HG03521 (cell line): ENCODE results near the gene PRR23E.

Source experiments
- ATAC-seq: cut with Tn5 transposase; IDR thresholded peaks from one replicate; pipeline ENCODE4 v1.9.1; 2021; ENCODE audit warnings: mild to moderate bottlenecking, moderate library complexity; ENCODE audit not compliant: unreplicated experiment

PRR23E gene

DNA sequence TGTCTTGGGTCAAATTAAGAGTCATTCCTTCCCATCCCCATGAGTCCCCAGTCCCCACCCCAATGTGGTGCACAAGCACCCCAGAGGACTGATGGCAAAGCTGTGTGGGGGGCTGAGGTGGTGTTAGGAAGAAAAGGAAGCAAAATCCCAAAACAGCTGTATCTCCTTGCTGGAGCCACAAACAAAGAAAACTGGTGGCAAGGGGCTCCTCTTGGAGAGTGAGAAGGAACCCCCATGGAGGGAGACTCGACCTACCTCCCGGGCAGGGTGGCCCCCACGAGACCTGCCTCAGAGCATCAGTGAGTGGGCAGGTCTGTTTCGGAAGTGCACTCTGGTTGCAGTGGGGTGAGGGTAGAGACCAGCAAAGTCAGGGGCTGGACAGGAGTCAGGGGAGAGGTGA is 29.2 kb downstream of the PRR23E start:
- ATAC-seq: no peak

DNA sequence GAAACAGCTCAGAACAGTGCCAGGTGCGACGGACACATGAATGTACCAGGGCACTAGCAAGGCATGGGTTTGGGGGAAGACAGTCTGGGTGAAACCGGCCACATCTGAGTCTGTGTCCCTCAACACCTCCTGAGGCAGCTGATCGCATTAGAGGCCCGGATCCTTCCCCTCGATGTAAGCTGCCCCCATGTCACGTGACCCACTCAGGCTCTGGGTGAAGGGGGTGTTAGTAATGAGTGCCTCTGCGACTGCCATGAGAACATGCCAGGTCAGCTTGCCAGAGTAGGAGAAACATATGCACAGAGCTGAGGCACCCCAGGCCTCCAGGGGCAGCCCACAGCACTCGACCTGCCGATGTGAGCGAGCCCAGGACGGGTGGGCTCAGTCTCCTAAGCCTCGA is 29.7 kb downstream of the PRR23E start:
- ATAC-seq: no peak

DNA sequence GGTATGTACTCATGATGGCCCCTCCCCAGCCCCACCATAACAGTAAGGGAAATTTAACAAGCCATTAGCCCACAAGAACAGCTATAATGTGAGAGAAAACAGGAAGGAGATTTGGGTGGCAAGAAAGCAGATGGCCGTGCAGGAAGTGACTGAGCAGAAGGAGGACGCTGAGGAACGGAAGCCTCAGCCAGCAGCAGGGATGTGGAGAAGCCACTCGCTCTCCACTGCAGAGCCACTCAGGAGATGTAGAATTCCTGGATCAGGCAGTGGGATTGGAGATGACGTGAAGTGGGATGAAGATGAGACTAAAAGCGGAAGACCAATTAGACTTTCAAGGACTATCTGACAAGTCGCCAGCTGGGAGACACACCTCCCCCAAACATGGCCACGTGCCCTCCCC is 31.2 kb downstream of the PRR23E start:
- ATAC-seq: no peak

DNA sequence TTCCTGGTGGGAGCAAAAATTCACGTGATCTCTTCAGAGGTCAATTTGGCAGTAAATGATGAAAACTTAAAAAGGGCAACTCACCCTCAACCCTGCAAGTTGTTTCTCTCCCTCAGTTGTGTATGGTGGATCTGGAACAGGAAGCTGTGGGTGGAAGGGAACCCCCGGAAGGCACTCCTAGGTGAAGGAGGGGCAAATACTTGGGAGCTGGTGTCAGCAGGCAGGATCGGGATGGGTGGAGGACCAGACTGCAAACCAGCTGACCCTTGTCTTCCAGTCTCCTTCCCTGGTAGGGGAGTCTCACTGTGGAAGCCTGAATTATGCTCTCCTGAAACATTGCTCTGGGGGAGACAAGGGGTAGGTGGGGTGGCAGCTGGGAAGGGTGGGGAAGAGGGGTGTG is 33.5 kb downstream of the PRR23E start:
- ATAC-seq: no peak

DNA sequence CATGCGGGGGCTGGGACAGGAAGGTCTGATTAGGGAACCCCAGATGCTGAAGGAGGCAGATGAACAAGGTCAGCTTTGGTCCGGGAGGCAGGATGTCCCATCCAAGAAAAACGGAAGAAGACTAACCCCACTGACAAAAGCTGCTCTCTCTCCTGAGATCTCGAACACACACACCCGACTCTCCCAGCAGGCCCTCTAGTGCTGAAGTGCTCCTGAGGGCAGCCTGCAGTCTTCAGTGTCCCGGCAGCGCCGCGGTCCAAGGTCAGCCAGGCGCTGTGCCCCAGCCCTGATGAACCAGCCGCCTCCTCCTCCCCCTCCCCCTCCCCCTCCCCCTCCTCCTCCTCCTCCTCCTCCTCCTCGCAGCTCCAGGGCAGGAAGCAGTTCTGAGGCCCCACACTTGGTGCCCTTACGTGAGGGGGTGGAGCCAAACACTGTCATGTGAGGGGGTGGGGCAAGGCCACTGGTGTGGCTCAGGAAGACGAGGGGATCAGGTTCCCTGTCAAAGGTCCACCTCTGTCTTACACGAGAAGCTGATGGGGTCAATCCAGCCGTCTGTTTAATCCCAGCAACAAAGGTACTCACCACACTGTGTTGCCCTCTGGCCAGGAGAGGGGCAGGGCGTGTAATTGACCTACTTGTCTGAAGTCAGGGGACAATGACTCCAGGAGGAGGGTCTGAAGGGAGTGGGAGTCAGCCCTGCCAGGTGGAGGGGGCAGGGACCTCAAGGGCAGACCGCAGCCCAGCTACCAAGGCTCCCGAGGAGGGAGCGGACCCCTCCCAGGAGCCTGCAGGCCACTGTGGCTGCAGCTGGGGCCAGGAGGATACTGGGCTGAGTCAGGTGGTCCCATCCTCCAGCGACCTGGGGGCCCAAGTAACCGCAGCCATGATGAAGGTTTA is 34.3 kb downstream of the PRR23E start:
- no peak for ATAC-seq

DNA sequence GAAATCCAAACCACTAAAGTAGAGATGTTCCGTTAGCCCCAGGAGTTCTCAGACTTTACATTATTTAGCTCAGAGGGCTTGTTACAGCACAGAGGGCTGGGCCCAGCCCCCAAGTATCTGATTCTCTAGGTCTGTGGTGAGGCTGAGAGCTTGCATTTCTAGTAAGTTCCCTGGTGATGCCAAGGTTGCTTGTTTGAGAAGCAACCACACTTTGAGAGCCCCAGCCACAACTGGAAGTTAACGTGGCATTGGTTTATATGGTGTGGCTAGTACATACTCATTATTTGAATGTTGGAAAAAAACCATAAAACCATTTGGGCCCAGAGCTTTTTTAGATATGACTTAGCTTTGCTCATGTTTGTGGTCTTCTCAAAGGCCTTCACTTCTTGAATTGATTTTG is 35.9 kb downstream of the PRR23E start:
- ATAC-seq: no peak

DNA sequence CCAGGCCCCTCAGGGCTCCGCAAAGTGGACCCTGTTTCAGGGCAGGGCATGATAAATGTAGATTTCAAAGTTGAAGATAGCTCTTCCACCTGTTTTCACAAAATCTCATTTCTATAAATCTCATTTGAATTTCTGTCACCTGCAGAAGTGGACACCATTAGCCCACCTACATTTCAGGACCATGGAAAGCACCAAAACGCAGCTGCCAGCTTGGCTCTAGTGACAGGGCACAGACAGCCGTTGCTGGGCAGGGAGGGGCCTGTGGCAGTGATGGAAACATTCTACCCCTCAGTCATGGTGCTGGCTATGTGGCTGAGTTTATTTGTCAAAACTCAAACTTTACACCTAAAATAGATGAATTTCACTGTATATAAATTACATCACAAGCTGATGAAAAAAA is 40.4 kb downstream of the PRR23E start:
- no peak for ATAC-seq

DNA sequence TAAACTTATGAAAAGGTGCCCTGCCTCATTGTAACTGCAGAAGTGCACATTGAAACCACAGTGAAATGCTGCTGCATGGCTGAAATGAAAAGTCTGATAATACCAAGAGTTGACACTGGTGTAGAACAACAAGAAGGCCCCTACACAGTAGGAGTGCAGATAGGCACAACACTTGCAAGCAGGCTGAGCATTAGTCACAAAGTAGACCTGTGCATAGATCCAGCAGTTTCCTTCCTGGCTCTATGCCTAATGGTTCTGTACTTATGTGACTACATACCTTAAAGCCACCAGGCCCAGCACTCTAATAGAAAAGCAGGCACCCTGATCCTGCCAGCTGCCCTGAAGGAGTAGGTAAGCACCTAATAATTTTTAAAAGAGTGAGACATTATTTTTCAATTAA is 41.8 kb downstream of the PRR23E start:
- no peak for ATAC-seq

DNA sequence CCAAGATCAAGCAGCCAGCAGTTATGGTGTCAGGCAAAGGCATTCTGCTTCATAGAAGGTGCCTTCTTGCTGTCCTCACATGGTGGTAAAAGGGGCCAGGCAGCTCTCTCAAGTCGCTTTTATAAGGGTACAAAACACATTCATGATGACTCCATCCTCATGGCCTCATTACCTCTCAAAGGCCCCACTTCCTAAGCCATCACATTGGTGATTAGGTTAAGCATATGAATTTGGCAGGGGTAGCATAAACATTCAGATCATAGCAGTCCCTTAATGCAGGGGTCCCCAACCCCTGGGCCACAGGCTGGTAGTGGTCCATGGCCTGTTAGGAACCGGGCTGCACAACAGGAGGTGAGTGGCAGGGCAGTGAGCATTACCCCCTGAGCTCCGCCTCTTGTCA is 42.8 kb downstream of the PRR23E start:
- ATAC-seq: no peak

DNA sequence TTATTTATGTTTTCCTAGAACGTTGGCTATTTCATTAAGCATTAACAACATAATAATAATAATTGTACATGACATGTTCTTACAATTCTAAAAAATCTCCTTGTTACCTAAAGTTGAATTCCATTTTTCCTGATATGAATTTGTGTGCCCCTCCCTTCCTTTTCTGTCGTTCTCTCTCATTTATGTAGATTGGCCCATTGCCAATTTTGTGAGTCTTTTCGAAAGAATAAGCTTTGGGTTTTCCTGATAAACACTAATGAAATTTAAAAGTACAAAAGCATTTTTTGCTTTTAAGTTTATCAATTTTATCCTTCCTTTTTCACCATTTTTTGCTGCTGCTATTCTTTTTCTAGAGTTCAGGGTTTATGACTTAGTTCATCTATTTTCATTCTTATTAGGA is 44.9 kb downstream of the PRR23E start:
- no peak for ATAC-seq

DNA sequence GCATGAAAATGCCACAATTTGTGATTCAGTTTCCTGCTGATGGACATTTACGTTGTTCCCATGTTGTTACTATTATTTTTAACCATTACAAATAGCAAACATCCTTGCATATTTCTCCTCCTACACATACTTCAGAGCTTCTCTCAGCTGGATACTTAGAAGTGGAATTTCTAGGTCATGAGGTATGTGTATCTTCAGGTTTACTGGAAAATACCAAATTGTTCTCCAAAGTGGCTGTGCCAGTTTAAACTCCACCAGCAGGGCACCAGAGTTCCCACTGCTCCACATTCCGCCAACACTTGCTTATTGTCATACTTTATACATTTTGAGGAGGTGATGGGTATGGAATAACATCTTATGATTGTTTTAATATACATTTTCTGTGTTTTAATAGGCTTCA is 45.7 kb downstream of the PRR23E start:
- no peak for ATAC-seq

DNA sequence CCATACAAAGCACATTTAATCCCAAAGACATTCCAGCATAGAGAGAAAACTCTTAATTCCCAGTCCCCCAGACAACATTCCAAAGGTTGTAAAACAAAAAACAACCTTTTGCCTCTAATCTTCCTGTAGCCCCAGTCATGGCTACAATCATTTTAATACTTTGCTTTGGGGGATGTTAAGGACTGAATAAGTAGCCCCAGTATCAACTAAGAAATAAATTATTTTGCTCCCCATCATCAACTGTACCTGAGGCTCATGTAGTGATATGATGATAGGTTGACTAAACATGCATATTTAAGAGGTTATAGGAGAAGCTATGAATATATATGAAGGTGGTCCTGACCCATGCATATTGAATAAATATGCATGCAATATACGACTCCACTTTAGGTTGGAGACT is 54.4 kb downstream of the PRR23E start:
- ATAC-seq: no peak
